Thyroid gland (tissue), 4 donors: ENCODE results near the gene FNDC3B.

ENCODE experiments used
- CTCF ChIP-seq, 6 experiments: fragments of 200-600 bp in 3 of 6; fragments of 450-650 bp in 3 of 6; sonication (generic) in 3 of 6; IDR thresholded peaks; one replicate each; pipeline ENCODE4 v1.5.1; 2016 to 2019; ENCODE audit warnings: antibody characterized with exemption in 6 of 6, mild to moderate bottlenecking in 2 of 6, inconsistent platforms in 1 of 6, moderate library complexity in 1 of 6
- POLR2A ChIP-seq, 2 donors: fragments of 450-650 bp; IDR thresholded peaks; one replicate each; pipeline ENCODE4 v1.6.1; 2017; ENCODE audit warnings: antibody characterized with exemption in 2 of 2, mild to moderate bottlenecking in 2 of 2, moderate library complexity in 1 of 2

GRCh38 chr3:172407872-172408271, 368.5 kb downstream of the FNDC3B start:
- TF ChIP-seq CTCF (IDR thresholded peaks at IDR 0.05) (no peak), POLR2A (IDR thresholded peaks at IDR 0.05) (no peak)
